ENCODE results near the gene TRIM66. TPM values are rescaled to one million over a fixed set of nuclear protein-coding genes. Genes with fewer than 3 reads are reported as not detected.

TRIM66 gene, protein sequence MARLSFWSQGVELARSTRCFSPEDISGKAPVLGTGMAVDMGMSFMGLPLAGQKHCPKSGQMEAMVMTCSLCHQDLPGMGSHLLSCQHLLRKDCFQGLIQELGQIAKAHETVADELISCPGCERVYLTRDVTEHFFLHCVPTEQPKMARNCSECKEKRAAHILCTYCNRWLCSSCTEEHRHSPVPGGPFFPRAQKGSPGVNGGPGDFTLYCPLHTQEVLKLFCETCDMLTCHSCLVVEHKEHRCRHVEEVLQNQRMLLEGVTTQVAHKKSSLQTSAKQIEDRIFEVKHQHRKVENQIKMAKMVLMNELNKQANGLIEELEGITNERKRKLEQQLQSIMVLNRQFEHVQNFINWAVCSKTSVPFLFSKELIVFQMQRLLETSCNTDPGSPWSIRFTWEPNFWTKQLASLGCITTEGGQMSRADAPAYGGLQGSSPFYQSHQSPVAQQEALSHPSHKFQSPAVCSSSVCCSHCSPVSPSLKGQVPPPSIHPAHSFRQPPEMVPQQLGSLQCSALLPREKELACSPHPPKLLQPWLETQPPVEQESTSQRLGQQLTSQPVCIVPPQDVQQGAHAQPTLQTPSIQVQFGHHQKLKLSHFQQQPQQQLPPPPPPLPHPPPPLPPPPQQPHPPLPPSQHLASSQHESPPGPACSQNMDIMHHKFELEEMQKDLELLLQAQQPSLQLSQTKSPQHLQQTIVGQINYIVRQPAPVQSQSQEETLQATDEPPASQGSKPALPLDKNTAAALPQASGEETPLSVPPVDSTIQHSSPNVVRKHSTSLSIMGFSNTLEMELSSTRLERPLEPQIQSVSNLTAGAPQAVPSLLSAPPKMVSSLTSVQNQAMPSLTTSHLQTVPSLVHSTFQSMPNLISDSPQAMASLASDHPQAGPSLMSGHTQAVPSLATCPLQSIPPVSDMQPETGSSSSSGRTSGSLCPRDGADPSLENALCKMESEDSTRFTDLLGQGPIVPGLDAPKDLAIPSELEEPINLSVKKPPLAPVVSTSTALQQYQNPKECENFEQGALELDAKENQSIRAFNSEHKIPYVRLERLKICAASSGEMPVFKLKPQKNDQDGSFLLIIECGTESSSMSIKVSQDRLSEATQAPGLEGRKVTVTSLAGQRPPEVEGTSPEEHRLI (N-terminal part only)
- total RNA-seq: 10.4 TPM

DNA sequence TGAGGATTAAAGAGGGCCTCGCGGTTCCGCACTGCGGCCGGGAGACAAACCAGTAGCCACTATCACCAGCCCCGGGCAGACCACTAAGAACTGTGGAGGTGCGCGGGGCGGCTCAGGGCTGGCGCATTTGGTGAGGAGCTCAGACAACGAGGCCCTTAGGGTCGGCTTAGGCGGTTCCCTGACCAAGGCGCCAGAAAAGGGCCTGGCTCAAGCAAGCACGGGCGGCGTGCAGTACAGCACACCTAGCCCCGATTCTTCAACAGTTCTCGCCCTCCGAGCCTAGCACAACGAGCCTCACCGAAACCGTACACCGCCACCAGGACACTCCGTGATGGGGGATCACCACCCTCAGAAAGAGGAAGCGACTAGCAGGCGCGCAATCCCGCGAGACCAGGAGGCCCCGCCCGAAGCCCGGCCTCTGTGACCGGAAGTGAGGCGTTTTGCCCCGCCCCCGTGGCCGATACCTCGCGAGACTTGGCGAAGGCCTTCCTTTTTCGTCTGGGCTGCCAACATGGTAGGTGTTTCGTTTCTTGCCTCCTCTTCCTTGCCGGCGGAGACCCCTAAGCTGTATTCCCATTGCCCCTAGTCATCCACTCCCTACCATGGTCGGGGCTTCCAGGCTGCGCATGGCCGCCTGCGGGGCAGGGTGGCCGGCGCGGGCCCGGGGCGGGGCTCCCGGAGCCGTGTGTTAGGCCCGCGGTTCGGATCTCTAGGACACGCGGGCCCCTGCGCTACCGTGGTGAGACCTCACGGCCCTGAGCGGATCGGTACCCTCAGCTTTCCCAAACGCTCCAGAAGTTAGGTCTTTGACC, at the start of gene TRIM66, which contains the start of gene RPL27A:
TRIM66 (minus strand) TSS at position 363 of the 812 bp plus-strand sequence. CDS start 10,391 bp downstream, outside the sequence.
RPL27A (plus strand) TSS at position 490 of the 812 bp plus-strand sequence; CDS start at position 512, 22 bp downstream.
- peak; percentile 99 for DNase-seq

DNA sequence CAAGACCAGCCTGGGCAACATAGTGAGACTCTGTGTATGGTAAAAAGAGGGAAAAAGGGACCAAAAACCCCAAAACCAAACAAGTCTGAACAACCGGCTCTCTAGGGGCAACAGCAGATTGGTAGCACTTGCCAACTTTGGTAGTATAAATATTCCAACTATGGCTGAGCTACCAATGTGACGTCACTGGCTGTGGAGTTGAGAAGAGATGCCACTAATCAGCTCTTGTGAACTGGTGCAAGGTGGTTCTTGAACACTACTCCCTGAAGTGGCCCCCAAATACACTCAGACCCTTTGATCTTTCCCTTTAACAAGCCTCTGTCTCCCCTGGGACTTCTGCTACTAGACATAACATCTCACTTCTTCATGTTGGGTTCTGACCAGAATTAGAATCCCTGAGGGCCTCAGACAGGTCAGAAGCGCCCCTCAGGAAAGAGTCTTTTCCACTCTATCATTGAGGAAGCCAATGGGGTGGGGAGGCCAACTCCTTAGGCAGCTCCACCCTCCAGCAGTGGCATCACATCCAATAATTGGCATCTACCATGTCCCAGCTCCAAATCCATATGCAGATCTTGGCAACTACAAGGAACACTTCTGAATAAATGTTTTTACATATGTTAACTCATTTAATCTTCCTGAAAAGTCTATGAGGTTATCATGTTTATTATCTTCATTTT, 49.3 kb upstream of the TRIM66 start:
- DNase-seq: no peak

DNA sequence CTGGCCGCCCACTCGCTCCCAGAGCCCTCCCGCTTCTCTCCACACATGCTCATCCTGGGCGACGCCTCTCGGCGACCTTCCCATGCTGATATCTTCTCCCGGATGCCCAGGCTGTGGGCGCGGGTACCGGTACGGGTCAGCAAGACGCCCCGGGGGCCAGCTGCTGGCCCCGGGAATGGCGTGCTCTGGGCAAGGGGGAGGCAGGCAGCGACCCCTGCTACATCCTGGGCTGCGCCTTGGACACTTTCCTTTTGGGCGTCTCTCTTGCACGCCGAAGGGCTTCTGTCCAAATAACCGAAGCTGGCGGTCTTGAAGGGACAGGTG, 48.2 kb upstream of the TRIM66 start:
- DNase-seq: no peak

DNA sequence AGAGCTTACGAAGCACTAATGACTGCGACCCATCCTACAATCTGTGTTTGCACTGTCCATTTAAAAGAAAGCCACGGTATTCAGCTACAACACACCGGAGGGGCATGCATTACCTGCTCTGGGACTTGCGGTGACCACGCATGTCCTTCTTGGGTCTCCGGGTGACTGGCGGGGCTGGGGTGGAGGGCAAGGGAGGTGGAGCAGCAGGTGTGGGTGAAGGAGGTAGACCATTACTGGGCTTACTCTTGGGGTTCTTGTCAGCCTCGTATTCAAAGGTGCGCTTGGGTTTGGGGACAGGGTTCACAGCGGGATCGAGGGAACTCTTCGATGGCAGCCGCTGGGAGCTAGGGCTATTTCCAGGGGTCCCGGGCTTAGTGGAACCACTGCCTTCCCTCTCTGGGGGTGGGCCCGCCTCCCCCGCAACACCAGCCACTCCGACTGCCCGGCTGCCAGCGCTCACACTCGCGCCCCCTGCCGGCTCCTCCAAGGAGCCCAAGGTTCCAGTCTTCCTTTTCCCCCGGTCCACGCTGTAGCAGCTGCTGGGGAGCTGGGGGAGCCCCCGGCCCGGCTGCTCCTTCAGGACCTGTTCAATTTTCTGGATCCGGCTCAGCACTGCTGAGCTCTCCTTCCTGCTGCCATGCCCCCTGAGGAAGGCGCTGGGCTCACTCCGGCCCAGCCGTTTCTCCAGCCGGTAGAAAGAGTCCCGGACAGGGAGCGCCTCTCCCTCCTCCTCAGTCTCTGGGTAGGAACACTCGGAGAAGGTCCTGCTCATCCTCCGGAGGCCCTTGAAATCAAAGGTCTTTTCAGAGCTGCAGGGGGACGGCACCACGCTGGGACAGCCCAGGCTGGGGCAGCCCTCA, 47.6 kb upstream of the TRIM66 start:
- DNase-seq: no peak

DNA sequence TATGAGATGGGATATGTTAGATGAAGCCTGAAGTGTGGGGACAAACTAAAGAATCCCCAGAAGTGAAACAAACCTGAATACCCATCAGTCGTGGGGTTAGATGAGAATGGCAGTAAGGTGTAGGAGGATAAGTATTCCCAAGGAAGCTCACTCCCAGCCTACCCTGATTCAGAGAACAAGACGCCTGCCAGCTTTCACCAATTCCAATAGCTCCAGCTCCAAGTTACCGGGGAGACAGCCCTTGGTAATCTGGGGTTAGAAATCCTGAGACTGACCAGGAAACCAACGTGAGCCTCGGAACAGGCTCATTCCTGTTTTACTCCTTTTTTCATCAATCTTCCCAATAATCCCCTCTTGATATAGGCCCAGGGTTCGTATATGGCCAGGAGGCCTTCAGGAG, 46.6 kb upstream of the TRIM66 start:
- no peak for DNase-seq

DNA sequence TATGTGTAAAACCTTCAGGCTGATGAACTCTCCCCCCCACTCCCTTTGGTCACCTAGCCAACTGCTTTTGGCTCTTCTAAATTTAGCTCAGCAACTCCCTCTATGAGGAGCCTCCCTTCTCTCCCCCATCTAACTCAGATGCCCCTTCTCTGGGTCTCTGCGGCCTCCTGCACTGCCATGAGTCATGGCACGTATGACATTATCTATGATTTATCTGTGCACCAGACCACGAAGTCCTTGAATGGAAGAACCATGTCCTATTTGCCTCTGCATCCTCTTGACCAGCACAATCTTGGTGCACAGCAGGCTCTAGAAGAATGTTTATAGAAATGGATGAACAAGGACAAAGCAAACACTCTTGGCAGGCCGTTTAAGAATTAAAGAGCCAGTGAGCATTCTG, 46.1 kb upstream of the TRIM66 start:
- no peak for DNase-seq

DNA sequence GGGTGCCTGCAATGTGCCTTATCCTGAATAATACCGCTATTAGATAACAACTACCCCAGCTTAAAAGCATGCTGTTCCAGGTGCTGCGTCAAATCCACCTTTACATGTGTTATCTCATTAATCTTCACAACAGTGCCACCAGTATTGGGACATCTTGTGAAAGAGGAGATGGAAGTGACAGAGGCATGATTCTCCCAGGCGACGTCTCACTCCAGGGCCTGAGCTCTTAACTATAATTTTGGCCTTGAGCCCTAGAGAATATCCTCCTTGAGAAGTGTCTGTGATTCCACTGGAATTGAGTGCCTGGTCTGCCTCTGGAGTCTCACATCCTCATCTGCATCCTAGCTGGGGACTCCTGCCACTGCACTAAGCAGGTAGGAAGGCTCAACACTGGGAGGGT, 43.9 kb upstream of the TRIM66 start:
- DNase-seq: no peak

DNA sequence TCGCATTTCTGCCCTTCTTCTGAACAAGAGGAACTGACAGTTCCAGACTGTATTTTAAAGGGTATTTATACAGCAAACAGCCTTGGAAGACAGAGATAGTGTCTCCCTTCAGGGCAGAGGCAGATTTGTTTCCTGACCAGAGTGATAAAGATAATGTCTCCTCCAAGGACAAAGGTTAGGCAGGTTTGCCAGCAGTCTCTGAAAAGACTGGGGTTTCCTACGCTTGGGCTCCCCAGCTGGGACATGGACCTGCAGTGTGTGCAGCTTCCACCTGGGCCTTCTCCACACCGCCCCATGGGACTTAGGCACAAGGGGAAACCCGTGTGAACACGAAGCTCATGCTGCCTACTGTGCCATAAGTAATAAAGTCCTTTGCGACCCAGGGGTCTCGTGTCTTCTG, 42.2 kb upstream of the TRIM66 start:
- DNase-seq: no peak

DNA sequence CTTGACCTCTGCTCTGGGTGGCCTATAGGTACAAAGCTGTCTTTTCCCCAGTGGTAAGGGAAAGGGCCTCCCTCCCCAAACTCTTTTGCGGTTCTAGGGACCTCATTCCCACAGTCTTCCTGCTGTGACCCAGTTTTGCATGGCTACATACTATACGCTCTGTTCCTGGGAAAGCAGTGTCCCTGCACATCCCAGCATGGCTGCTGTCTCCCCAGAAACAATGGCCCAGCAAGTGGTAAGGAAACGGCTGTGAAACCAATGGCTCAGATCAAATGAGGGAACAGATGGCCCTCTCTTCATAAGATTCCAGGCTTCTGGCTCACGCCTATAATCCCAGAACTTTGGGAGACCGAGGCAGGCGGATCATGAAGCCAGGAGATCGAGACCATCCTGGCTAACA, 41.2 kb upstream of the TRIM66 start:
- no peak for DNase-seq

DNA sequence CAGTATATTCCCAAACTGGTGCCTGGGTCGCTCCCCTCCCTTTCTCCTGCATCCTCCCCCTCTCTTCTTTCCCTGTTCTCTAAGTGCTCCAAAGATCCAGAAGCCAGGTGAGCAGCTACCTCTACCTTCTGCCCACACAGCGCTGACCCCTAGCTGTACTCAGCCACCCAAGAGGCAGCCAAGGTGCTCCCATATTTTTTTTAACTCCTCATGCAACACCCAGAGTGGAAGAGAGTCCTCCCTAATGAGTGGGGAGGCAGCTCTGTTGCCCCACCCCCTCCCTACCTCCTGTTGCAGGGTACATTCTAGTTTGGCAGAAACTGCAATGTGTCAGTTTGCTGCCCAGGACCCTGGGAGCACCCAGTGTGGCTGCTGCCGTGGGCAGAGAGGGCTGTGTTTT, 40.3 kb upstream of the TRIM66 start:
- DNase-seq: no peak

DNA sequence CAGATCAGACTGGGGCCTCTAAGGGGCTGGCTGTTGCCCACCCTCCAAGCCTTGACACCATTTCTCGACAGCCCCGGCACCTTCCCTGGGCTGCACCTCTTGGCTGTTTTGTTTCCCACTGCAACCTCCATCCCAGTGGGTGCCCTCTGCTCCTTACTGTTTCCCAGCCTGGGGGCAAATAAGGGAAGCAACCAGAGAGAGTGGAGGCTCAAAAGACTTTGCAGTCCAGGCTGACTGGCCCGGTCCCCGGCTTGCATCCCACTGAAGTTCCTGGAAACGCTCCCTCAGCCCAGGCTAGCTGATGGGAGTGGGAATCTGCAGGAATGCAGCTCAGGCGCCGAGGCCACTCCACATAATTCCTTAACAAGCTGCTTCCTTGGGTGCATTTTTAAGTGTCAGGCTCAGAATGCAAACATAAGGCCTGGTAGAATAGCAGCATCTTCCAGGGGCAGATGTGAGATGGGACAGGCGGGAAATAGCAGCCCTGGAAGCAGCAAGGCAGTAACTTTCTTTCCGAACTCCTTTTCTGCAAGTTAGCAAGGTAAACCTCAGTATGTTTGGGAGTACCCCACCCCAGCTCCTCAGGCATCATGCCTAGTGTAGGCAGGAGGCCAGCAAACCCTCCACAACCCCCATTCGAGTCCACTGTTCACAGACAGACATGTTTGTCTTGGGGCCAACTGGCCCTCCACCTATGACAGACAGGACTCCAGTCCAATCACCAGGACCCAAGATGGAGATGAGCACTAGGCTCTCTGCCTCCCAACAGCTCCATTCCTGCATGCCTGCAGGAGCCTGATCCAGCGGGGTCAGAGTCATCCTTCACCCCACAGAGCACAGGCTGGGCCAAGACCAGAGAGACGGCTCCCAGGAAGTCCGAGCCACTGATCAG, 39.4 kb upstream of the TRIM66 start:
- DNase-seq: peak; percentile 61

DNA sequence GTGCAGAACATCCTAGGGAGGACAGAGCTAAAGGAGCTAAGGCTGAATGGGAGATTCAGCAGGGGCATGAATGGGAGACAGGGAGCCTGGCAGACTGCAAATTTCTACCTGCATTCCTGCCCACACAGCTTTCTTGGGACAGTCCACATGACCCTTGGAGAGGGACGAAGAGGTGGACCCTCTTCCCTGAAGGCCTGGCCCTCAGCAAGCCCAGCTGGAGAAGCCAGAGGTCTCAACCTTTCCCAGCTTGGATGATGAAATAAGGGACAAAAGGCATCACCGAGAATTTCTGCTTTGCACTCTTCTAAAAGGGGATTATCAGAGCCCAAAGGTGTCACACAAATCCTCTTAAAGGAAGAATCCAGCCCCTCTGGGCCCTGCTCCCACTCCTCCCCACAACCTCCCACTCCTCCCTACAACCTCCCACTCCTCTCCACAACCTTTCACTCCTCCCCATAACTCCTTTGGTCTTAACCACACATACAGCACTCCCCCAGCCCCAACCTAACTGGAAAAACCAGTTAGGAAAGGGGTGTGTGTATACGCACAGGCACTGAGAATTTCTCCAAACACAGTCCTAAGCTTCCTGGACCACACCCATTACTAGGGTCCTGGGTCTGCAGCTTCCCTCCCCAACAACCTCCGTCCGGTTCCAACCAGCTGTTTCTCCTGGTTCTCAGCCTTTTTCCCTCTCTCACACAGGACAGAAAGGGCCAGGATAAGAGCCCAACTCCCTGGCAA, 38.6 kb upstream of the TRIM66 start:
- peak; percentile 83 for DNase-seq

DNA sequence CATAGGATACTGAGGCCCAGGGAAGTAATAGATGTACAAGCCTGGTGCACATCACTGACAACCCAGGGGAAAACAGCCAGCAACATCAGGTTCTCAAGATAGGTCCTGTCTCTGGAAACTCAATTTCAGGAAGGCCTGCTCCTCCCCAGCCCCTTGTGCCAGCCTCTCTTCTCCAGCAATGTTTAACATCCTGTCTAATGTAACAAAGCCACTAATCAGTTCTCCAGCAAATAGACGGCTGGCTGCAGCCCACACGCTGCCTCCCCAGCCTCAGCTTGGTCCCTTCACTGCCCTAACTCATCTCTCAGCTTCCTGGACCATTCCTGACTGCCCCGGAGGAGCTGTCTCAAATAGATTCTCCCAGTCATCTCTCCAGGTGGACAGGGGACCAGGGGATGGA, 37.9 kb upstream of the TRIM66 start:
- DNase-seq: no peak

DNA sequence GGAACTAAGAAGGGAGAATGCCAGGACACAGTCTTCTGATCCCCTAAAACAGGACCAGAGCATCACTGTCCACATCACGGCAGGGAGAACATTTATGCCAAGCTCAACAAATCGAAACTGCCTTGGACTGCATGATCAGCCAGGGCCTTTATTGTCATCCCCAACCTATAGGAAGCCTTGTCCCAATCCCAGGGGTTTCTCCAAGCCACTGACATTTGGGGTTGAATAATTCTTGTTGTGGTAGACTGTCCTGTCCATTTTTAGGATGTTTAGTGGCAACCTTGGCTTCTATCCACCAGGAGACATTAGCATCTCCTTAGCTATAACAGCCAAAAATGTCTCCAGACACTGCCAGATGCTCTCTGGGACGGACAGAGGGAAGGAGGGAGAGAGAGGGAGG, 37.3 kb upstream of the TRIM66 start:
- no peak for DNase-seq

DNA sequence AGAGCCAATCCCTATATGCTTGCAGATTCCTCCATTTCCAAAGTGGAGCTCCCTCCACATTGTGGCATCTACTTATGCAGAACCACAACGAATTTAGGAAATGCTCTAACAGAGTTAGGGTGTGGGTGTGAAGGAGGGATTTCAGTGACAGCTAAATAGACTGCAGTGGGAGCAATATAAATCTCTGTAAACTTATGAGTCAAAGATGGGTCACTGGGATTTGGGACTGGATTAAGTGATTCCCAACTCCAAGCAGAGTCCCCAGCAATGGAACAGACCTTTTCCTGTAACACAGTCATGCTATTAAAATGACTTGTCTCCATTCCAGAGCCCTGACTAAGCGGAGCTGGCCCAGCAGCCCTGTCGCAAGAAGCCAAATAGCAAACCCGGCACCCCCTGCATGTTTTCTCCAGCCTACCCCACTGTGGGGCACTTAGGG, 36.8 kb upstream of the TRIM66 start:
- peak; percentile 87 for DNase-seq

DNA sequence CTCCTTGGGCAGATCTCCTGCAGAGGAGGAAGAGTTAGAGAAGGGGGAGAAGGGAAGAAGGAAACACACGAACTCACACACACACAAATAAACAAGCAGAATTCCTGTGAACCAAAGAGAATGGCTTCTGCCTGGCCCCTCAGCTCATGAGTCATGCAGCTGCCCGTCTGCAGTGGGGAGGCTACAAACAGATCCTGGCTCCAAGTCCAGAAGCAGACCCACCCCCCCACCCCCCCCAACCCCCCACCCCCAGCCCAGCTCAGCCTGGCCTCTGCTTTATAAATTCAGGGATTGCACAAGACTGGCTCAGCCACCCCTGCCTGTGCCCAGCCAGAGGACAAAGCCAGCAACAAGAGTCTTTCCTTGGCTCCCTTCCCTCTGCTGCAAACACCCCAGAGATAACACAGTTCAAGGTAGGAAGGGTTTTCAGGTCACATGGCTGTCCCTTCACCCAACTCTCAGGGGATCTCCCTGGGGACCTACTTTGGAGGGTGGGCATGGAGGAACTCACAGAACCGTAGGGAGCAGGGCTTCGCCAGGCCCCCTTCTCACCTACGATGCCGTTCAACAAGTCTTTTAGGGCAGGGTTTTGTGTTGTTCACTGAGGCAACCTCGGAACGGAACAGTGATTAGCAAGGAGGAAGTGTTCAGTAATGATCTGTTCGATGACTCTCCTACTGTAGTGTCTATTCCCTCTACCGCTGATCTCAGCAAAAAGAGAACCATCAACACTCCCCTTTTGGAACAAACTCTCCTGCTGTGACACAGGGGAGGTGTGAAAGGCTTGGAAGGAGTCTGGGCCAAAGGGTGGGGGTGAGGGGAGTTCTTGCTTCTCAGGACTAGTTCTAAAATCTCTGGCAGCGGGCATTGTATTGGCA, 35.6 kb upstream of the TRIM66 start:
- peak; percentile 55 for DNase-seq

DNA sequence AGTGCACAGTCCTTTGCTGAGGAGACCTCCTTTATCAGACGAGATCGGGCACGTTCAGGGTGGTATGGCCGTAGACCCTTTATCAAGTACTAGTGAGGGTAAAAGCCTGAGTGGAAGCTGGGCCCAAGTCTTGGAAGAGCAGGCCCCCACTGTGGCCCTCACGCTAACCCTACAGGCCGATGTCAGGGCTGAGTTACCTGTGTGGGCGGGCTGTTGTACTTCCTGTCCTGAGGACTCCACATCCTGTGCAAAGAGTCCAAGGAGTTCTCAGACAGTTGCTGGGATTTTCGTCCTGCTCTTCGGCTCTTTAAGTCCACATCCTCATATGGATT, 35.0 kb upstream of the TRIM66 start:
- DNase-seq: no peak

DNA sequence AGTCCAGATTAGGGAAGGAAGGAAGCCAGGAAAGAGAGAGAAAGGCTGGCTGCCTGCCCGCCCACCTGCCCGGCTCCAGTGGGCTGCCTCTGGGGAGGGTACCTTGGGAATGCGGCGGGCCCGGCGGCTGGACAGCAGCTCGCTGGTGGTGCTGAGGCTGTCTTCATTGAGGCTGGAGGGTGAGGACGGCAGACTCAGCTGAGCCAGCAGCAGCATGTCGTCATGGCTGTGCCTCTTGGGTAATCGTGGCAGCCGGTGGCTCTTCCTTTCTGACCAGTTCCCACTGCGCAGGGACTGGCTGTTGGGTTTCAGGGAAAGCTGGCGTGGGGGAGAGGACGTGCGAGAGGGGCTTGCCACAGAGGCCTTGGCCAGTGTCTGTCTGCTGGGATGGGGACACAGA, 33.0 kb upstream of the TRIM66 start:
- DNase-seq: no peak

Measured in tongue (tissue), 2 donors.